ENCODE data around the gene SLC6A20.

Gene SLC6A20

DNA sequence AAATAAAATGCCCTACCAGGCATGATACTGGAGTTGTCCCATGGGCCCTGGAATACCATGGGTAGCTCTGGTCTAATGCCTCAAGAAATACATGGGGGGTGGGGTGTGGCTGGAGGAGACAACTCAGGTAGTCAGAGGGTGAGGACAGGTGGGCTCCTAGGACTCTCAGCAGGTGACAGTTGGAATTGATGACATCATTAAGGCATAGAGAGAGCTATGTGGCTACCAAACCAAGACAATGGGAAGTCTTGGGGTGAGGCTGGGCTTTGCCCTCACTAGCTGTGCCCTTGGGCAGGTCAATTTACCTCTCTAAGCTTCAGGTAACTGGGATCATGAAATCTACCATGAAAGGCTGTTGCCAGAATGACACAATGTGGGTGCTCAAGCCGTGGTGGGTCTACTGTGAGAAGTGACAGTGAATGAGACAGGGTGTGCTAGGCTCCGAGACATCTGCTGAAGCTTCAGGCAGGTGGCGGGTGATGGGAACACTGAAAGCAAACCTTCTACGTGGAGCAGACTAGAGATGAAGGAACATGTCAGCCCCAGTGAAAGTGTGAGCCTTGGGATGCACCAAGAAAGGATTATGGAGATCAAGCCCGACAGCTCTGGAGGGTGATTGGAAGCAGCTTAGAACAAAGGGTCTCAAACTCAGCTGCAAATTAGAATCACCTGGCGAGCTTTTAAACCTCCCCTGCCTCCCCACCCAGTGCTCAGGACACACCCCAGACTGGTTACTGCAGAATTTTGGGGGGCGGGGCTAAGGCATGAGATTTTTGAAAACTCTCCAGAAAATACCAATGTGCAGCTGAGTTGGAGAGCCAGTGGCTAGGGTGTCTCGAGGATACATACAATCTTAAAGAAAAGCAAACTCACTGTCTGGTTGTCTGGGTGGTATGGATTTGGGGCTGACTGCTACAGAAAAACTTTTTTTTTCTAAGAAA is 21.5 kb downstream of the SLC6A20 start:
- H3K27ac ChIP-seq (ENCODE audit: poor library complexity, severe bottlenecking), result no peak overlapping the region
- DNase-seq (ENCODE audit: low spot score) (no peak), ATAC-seq (ENCODE audit: low read depth) (no peak)
- no peaks in the 10 kb centered on the region for H3K9me3 ChIP-seq (ENCODE audit: severe bottlenecking)
- no peaks in the 10 kb centered on the region for H3K4me1 ChIP-seq (ENCODE audit: insufficient read depth, poor library complexity, severe bottlenecking)
- no peaks in the 10 kb centered on the region for H3K36me3 ChIP-seq (ENCODE audit: low read depth)
- H3K27me3 ChIP-seq (ENCODE audit: insufficient read depth, poor library complexity, severe bottlenecking), result no peaks in the 10 kb centered on the region
- H3K4me3 ChIP-seq (ENCODE audit: severe bottlenecking), result no peak overlapping the region
- TF ChIP-seq CTCF (IDR thresholded peaks at IDR 0.05; ENCODE audit: poor library complexity, severe bottlenecking), result no peak

DNA sequence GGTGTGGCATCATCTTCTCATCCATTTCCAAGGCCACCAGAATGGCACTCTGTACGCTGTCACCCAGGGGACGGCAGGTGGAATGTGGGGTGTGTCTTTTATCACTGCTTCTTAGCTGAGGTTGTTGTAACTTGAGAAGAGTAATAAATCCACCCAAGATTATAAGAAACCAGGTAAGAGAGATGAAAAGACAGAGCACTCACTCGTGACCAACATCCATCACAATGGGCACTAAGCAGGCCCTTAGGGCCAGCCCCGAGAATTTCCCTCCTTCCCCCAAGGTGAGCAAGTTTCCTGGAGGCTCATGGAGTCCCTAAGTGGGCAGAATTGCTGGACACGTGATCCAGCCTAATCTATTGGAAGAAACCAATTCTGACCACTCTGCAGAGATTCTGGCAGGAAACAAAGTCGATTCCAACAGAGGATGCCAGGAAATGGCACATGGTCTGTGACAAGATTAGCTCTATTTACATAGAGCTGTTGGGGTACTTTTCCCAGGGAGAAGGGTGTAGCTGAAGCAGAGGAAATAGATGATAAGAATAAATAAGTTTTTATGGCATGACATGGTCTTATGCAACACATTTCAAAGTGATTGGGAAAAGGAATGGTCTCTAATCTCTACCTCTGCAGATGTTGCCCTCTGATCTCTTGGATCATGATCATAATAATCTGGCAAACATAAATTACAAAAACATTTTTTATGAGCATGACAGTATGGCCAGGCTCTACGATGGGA is 22.5 kb downstream of the SLC6A20 start:
- DNase-seq (ENCODE audit: low spot score) (no peak), ATAC-seq (ENCODE audit: low read depth) (no peak)
- Histone ChIP-seq H3K4me1 (ENCODE audit: insufficient read depth, poor library complexity, severe bottlenecking) (no peaks in the 10 kb centered on the region), H3K27me3 (ENCODE audit: insufficient read depth, poor library complexity, severe bottlenecking) (peaks cover 2% of the 10 kb centered on the region), H3K36me3 (ENCODE audit: low read depth) (no peaks in the 10 kb centered on the region), H3K4me3 (ENCODE audit: severe bottlenecking) (no peak overlapping the region), H3K9me3 (ENCODE audit: severe bottlenecking) (no peaks in the 10 kb centered on the region), H3K27ac (ENCODE audit: poor library complexity, severe bottlenecking) (no peak overlapping the region)
- TF ChIP-seq CTCF (IDR thresholded peaks at IDR 0.05; ENCODE audit: poor library complexity, severe bottlenecking), result no peak

GRCh38 chr3:45773072-45773471 is 23.3 kb downstream of the SLC6A20 start:
- DNase-seq (ENCODE audit: low spot score) (no peak), ATAC-seq (ENCODE audit: low read depth) (no peak)
- H3K9me3 ChIP-seq (ENCODE audit: severe bottlenecking), result no peaks in the 10 kb centered on the region
- no peaks in the 10 kb centered on the region for H3K36me3 ChIP-seq (ENCODE audit: low read depth)
- H3K4me1 ChIP-seq (ENCODE audit: insufficient read depth, poor library complexity, severe bottlenecking), result no peaks in the 10 kb centered on the region
- H3K27me3 ChIP-seq (ENCODE audit: insufficient read depth, poor library complexity, severe bottlenecking), result peaks cover 5% of the 10 kb centered on the region
- H3K4me3 ChIP-seq (ENCODE audit: severe bottlenecking), result no peak overlapping the region
- no peak overlapping the region for H3K27ac ChIP-seq (ENCODE audit: poor library complexity, severe bottlenecking)
- no peak for TF ChIP-seq CTCF (IDR thresholded peaks at IDR 0.05; ENCODE audit: poor library complexity, severe bottlenecking)

GRCh38 chr3:45772341-45773035 is 23.8 kb downstream of the SLC6A20 start:
- DNase-seq (ENCODE audit: low spot score) (no peak), ATAC-seq (ENCODE audit: low read depth) (no peak)
- Histone ChIP-seq H3K4me3 (ENCODE audit: severe bottlenecking) (no peak overlapping the region), H3K4me1 (ENCODE audit: insufficient read depth, poor library complexity, severe bottlenecking) (no peaks in the 10 kb centered on the region), H3K36me3 (ENCODE audit: low read depth) (no peaks in the 10 kb centered on the region), H3K27ac (ENCODE audit: poor library complexity, severe bottlenecking) (no peak overlapping the region), H3K9me3 (ENCODE audit: severe bottlenecking) (no peaks in the 10 kb centered on the region), H3K27me3 (ENCODE audit: insufficient read depth, poor library complexity, severe bottlenecking) (peaks cover 5% of the 10 kb centered on the region)
- TF ChIP-seq CTCF (IDR thresholded peaks at IDR 0.05; ENCODE audit: poor library complexity, severe bottlenecking), result no peak

All from RWPE2 (cell line).